WI38 (cell line): ENCODE measurements around the gene PBX2.

ENCODE experiments used
- H3K4me3 ChIP-seq: 2 replicates; pipeline ENCODE4 v1.5.1; 2011; ENCODE audit warnings: low read depth, mild to moderate bottlenecking, control low read depth, low read length
- TF ChIP-seq, protein P1 (sequence below): IDR thresholded peaks from 2 replicates; pipeline ENCODE4 v1.5.1; 2012; ENCODE audit warnings: low read depth, mild to moderate bottlenecking, control low read depth, low read length

The PBX2 gene

DNA sequence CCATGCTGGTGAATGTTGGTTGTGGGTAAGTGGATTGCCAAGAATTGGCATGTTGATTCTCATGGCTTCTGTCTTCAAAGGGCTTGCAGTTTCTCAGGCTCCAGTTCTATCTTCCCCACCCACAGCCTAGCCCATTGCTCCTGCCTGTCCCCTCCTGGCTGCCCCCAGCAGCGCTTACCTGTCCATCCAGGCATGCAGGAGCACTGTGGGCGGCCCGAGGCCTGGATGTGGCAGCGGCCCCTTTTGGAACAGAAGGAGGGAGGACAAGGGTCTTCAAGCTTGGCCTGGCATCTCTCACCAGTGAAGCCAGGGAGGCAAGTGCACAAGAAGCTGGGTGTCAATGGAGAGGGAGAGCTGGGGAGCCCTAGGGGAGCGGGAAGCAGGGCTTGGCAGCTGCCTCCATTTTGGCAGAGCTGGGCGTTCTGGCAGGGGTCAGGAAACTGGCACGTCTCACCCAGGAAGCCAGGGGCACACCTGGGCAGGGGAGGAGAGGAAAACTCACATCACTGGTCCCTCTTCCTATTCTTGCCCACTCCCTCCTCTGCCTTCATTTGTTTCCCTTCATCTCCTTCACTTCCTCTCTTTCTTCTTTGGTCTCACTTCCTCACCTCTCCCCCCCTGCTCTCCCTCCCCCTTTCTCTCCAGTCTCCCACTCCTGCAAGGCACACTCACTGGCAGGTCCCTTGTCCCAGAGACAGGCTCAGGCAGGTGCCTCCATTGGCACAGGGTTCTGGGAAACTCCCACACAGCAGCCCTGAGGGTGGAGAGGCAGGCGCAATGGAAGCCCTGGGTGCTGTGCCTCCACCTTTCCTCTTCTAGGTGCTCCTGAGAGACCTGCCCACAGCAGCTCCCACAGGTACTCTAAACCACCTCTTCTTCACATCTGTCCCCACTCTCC lies 32.6 kb upstream of the PBX2 start:
- no peak overlapping the region for H3K4me3 ChIP-seq
- TF ChIP-seq, protein P1, sequence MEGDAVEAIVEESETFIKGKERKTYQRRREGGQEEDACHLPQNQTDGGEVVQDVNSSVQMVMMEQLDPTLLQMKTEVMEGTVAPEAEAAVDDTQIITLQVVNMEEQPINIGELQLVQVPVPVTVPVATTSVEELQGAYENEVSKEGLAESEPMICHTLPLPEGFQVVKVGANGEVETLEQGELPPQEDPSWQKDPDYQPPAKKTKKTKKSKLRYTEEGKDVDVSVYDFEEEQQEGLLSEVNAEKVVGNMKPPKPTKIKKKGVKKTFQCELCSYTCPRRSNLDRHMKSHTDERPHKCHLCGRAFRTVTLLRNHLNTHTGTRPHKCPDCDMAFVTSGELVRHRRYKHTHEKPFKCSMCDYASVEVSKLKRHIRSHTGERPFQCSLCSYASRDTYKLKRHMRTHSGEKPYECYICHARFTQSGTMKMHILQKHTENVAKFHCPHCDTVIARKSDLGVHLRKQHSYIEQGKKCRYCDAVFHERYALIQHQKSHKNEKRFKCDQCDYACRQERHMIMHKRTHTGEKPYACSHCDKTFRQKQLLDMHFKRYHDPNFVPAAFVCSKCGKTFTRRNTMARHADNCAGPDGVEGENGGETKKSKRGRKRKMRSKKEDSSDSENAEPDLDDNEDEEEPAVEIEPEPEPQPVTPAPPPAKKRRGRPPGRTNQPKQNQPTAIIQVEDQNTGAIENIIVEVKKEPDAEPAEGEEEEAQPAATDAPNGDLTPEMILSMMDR = no peak

DNA sequence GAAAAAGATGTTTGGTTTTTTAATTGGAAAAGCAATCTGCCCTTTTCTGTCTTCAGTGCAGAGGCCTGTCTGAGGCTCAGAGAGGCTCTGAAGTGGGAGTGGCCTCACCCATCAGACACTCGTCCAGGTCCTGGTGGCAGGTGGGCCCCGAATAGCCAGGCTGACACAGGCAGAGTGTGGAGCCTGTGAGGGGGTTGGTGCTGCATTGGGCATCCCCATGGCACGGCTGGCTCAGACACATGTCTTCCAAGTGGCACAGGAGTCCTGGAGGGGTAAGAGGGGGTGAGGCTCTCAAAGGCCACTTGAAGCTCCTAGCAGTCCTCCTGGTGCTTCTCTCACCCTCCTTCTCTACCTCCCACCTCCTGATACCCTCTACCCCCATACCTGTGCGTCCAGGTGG lies 30.0 kb upstream of the PBX2 start:
- TF ChIP-seq, protein P1 = no peak
- H3K4me3 ChIP-seq = no peak overlapping the region

DNA sequence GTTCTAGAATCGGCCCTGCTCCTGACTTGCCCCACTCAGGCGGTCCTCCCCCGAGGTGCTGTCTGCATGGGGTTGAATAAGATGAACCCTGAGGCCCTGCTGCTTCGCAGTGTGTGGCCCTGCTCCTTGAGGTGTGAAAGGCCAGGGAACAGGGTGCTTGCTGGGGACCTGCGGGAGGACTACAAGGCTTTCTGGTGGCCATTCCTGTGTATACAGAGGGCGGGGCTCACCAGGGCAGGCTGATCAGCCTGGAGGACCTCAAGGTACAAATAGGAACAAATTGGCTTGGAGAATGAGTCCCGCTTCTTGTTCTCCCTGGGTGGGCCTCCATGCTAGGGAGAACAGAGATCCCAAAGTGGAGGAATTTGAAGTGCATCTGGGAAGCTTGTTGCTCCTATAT lies 28.2 kb upstream of the PBX2 start:
- TF ChIP-seq, protein P1 = no peak
- no peak overlapping the region for H3K4me3 ChIP-seq

DNA sequence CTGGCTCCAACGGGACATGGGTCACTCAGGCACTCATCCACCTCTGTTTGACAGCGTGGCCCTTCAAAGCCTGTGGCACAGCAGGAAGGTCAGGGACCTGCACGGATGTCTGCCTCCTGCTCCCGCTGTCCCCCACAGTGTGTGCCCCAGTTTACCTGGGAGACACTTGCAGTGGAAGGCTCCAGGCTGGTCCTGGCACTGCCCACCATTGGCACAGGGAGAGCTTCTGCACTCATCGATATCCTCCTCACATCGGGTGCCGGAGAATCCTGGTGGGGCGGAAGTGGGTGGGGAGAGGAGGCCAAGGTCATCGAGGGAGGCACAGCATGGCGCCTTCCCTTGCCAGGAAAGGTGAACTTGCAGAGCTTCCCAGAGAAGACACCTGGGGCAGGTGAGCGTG lies 27.0 kb upstream of the PBX2 start:
- H3K4me3 ChIP-seq = no peak overlapping the region
- TF ChIP-seq, protein P1 = no peak

DNA sequence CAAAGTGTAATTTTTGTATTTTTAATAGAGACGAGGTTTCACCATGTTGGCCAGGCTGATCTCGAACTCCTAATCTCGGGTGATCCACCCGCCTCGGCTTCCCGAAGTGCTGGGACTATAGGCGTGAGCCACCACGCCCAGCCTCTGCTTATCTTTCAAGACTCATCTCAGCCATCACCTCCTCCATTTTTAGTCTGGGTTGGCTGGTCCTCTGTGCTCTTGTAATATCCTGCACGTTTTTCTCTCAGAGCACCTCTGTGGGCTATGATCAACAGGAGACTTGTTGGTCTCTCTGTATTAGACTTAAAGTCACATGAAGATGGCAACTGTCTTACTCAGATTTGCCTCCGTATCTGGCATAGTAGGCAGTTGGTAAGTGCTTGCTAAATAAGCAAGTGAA lies 26.3 kb upstream of the PBX2 start:
- TF ChIP-seq, protein P1 = no peak

DNA sequence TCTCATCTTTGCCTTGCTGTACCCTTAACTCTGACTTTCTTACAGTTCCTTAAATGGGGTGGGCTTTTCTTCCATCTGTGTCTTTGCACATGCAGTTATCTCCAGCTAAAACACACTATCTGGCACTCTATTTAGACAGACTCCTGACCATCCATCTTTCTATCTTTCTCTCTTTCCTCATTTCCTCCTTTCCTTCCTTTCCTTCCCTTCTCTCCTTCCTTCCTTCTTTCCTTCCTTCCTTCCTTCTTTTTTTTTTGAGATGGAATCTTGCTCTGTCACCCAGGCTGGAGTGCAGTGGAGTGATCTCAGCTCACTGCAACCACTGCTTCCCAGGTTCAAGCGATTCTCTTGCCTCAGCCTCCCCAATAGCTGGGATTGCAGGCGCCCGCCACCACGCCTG lies 25.6 kb upstream of the PBX2 start:
- H3K4me3 ChIP-seq = no peak overlapping the region
- TF ChIP-seq, protein P1 = no peak

More for the DNA sequence above, 26.3 kb upstream of the PBX2 start:
- H3K4me3 ChIP-seq = no peak overlapping the region

DNA sequence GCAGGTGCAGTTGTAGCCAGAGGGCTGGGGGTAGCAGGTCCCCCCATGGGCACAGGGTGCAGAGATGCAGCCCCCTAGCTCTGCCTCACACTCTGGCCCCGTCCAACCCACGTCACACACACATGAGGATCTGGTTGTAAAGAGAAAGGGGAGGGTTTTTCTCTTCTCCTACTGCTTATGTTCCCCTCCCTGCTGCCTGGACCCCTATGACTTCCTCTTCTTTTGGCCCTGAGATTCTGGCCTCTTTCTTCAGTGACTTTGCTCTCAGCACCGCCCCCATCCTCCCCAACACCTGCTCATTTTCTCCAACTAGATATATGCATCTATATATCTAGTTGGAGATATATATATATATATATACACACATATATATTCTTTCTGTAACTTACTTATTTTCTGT lies 24.1 kb upstream of the PBX2 start:
- TF ChIP-seq, protein P1 = no peak
- H3K4me3 ChIP-seq = no peak overlapping the region
